ENCODE measurements around the gene SPIRE1. TPM values are rescaled to one million over a fixed set of nuclear protein-coding genes. Genes with fewer than 3 reads are reported as not detected.

Gene SPIRE1
- total RNA-seq, 1 donor from 2014 or later = 47.0 TPM

DNA sequence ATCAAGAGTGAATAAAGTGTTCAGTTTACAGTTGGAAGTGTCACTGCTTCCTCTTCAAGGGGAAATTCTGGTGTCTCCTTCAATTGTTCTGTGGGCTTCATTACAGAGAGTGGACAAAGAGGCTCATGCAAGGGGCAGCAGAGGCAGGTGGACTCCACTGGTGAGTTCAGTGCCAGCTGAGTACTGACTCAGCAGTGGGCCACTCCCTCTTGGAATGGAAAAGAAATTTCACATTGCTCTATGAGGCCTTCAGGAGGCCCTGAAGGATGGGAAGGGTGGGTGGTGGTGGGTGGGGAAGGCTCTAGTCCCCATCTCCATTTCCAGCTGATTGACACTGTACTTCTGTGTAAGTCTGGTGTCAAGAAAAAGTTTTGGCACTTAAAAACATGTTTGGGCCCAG is 183.8 kb downstream of the SPIRE1 start:
- H3K36me3 Mint-ChIP-seq (ENCODE audit: unreplicated experiment) = peaks cover 38% of the 10 kb centered on the region
- no peaks in the 10 kb centered on the region for H3K27me3 Mint-ChIP-seq (ENCODE audit: unreplicated experiment)
- no peak overlapping the region for H3K27ac Mint-ChIP-seq (ENCODE audit: unreplicated experiment)
- DNase-seq (ENCODE audit: extremely low spot score, unreplicated experiment) = no peak
- TF ChIP-seq, protein P1, sequence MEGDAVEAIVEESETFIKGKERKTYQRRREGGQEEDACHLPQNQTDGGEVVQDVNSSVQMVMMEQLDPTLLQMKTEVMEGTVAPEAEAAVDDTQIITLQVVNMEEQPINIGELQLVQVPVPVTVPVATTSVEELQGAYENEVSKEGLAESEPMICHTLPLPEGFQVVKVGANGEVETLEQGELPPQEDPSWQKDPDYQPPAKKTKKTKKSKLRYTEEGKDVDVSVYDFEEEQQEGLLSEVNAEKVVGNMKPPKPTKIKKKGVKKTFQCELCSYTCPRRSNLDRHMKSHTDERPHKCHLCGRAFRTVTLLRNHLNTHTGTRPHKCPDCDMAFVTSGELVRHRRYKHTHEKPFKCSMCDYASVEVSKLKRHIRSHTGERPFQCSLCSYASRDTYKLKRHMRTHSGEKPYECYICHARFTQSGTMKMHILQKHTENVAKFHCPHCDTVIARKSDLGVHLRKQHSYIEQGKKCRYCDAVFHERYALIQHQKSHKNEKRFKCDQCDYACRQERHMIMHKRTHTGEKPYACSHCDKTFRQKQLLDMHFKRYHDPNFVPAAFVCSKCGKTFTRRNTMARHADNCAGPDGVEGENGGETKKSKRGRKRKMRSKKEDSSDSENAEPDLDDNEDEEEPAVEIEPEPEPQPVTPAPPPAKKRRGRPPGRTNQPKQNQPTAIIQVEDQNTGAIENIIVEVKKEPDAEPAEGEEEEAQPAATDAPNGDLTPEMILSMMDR (IDR thresholded peaks at IDR 0.05) = no peak
- no peaks in the 10 kb centered on the region for H3K9me3 Mint-ChIP-seq (ENCODE audit: unreplicated experiment)
- peaks cover 1% of the 10 kb centered on the region for H3K4me1 Mint-ChIP-seq (ENCODE audit: unreplicated experiment)
- no peak overlapping the region for H3K4me3 Mint-ChIP-seq (ENCODE audit: unreplicated experiment)

DNA sequence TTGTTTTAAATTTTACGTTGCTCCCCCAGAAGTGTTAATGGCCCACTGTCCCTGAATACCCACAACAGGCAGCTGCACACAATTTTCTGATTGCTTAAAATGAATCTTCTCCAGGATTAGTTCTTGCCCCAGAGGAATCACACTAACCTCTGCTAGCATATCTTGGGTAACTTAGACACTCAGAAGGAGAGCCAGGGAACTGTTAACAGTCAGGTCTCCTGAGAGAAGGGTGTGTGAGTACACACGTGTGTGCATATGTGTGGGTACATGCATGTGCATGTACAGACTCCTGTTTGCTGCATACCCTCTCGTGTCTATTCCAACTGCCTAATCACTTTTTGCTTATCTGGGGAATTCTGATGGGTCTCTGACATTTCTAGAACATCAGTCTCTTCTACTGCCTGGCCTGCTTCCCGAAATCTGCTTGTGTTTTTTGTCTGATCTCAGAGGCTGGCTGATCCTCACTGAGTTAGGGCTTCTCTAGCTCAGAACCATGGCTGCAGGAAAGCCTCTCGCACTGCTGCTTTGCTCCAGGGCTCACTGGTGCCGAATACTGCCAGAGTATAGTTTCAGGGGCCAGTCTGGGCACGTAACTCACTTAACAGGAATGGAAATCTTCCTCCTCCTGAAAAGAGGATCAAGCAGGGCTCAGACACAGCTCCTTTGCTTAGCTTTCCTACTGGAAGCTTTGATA is 187.4 kb downstream of the SPIRE1 start:
- TF ChIP-seq, protein P1 (IDR thresholded peaks at IDR 0.05) = no peak
- Mint-ChIP-seq H3K9me3 (ENCODE audit: unreplicated experiment) (no peaks in the 10 kb centered on the region), H3K4me3 (ENCODE audit: unreplicated experiment) (no peak overlapping the region), H3K36me3 (ENCODE audit: unreplicated experiment) (peaks cover 18% of the 10 kb centered on the region), H3K27me3 (ENCODE audit: unreplicated experiment) (no peaks in the 10 kb centered on the region), H3K4me1 (ENCODE audit: unreplicated experiment) (peaks cover 1% of the 10 kb centered on the region), H3K27ac (ENCODE audit: unreplicated experiment) (no peak overlapping the region)
- no peak for DNase-seq (ENCODE audit: extremely low spot score, unreplicated experiment)

DNA sequence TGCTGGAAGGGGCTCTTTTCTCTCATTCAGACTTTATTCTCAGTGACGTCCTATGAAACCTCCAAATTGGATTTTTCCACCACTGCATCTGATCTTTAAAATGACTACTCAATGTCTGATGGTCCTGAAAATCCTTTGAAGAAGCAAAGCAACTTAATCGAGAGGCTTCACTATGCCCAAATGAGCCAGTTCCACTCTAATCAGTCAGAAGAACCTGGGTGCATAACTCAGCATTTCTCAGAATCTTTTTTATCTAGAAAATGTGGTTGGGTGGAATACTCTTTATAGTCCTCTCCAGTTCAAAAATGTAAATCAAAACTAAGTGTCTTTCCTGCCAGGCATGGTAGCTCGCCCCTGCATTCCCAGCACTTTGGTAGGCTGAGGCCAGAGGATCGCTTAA is 189.5 kb downstream of the SPIRE1 start:
- Mint-ChIP-seq H3K9me3 (ENCODE audit: unreplicated experiment) (no peaks in the 10 kb centered on the region), H3K4me3 (ENCODE audit: unreplicated experiment) (no peak overlapping the region), H3K27me3 (ENCODE audit: unreplicated experiment) (no peaks in the 10 kb centered on the region), H3K27ac (ENCODE audit: unreplicated experiment) (no peak overlapping the region), H3K4me1 (ENCODE audit: unreplicated experiment) (no peaks in the 10 kb centered on the region), H3K36me3 (ENCODE audit: unreplicated experiment) (peaks cover 15% of the 10 kb centered on the region)
- no peak for DNase-seq (ENCODE audit: extremely low spot score, unreplicated experiment)
- TF ChIP-seq, protein P1 (IDR thresholded peaks at IDR 0.05) = no peak

DNA sequence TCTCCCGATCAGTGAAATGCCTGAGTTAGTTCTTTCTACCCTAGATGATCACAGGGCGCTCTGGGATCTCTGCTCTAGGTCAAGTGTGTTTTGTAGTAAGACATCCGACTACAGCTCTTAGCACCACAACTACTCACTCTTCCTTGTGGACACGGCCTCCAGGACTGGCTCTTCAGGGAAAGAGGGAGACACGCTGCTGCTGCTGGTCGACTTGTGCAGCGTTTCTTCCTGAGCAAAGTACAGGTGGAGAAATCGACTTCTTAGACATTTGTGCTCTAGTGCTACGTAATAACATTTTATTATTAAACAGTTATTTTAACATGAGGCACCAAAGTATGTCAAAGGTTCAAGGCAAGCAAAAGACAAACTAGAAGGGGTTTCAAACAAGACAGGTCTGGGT is 193.2 kb downstream of the SPIRE1 start:
- no peak overlapping the region for H3K4me3 Mint-ChIP-seq (ENCODE audit: unreplicated experiment)
- H3K27ac Mint-ChIP-seq (ENCODE audit: unreplicated experiment) = no peak overlapping the region
- H3K27me3 Mint-ChIP-seq (ENCODE audit: unreplicated experiment) = no peaks in the 10 kb centered on the region
- H3K4me1 Mint-ChIP-seq (ENCODE audit: unreplicated experiment) = peaks cover 4% of the 10 kb centered on the region
- TF ChIP-seq, protein P1 (IDR thresholded peaks at IDR 0.05) = no peak
- no peak for DNase-seq (ENCODE audit: extremely low spot score, unreplicated experiment)
- H3K9me3 Mint-ChIP-seq (ENCODE audit: unreplicated experiment) = no peaks in the 10 kb centered on the region
- H3K36me3 Mint-ChIP-seq (ENCODE audit: unreplicated experiment) = peaks cover 26% of the 10 kb centered on the region

DNA sequence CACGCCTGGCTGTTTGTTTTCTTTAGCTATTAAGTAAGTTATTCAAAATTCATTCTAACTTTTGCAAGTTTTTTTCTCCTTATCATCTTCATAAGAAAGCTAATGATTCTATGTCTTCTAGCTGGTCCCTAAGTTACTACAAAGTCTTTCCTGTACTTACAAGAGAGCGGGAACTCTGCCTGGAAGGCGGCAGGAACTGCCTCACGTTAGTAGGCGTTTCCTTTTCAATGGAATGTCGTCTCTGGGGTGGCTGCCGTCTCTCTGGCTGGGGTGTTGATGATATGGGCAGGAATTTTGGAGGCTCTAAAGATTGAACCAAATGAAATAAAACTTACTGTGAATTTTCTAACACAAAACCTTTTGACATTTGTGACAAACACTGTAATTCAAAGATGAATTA is 194.7 kb downstream of the SPIRE1 start:
- Mint-ChIP-seq H3K4me1 (ENCODE audit: unreplicated experiment) (peaks cover 4% of the 10 kb centered on the region), H3K9me3 (ENCODE audit: unreplicated experiment) (no peaks in the 10 kb centered on the region), H3K36me3 (ENCODE audit: unreplicated experiment) (peaks cover 36% of the 10 kb centered on the region), H3K4me3 (ENCODE audit: unreplicated experiment) (no peak overlapping the region), H3K27ac (ENCODE audit: unreplicated experiment) (no peak overlapping the region), H3K27me3 (ENCODE audit: unreplicated experiment) (no peaks in the 10 kb centered on the region)
- TF ChIP-seq, protein P1 (IDR thresholded peaks at IDR 0.05) = no peak
- DNase-seq (ENCODE audit: extremely low spot score, unreplicated experiment) = no peak

All from osteocyte (in vitro differentiated cells).